ENCODE data around the gene TAS2R43.
"Not testable (repeated sequence)": the region's sequence is repeated elsewhere in the genome, so short reads cannot be mapped to it uniquely, and the experiment has no call there.

The TAS2R43 gene

DNA sequence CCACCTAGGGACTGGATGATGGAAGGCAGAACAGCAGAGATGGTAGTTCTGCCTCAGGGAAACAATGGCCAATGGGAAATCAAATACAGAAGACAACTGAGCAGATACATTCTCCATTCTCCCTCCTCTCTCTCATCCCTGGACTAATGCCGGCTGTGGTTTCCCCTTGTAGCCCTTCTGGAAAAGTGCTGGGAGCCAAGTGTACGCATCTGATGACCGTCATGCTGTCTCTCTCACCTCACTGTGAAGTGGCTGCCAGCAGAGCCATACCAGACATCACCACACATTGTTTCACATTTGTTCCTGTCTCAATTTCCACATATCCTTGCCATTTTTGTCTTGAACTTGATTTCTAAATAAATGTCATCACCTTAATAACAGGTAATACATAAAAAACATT is 33.1 kb downstream of the TAS2R43 start:
- DNase-seq = no peak

GRCh38 chr12:11055306-11055705 is 36.8 kb downstream of the TAS2R43 start:
- no peak for DNase-seq

GRCh38 chr12:11049806-11050531 is 42.1 kb downstream of the TAS2R43 start:
- not testable (repeated sequence) for DNase-seq

DNA sequence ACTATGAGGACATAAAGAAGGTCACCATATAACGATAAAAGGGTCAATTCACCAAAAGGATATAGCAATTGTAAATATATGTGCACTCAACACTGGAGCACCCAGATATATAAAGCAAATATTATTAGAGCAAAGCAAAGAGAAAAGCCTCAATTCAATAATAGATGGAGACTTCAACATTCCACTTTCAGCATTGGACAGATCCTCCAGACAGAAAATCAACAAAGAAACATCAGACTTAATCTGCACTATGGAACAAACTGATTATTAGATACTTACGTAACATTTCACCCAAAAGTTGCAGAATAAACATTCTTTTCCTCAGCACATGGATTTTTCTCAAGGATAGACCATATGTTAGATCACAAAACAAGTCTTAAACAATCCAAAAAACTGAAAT is 50.7 kb downstream of the TAS2R43 start:
- not testable (repeated sequence) for DNase-seq
